Panc1 (cell line): ENCODE measurements around the gene PGPEP1. TPM values are rescaled to one million over a fixed set of nuclear protein-coding genes. Genes with fewer than 3 reads are reported as not detected.

Experiments used
- ATAC-seq: fragments of 200-7000 bp; cut with Tn5 transposase; 2 replicates; pipeline ENCODE4 v1.9.1; 2020; ENCODE audit warnings: mild to moderate bottlenecking, moderate library complexity
- BruUV-seq: library from RNA; stranded (reverse); fragments of 400-500 nt; replicated peaks from 2 replicates; lab custom pipeline; 2021; lab: Mats Ljungman, UMichigan
- CTCF ChIA-PET: fragments of 300-600 bp; sonication (Branson Sonifier 250); formaldehyde crosslinking; loops from one replicate; lab custom pipeline; 2022; ENCODE audit warnings: antibody characterized with exemption; lab: Charles Lee
- POLR2A ChIA-PET: fragments of 300-600 bp; sonication (Branson Sonifier 250); formaldehyde crosslinking; loops from one replicate; lab custom pipeline; 2022; ENCODE audit warnings: antibody characterized with exemption; lab: Charles Lee
- DNase-seq: peaks from one replicate; pipeline ENCODE4 v3.0.0-alpha.2; 2010; ENCODE audit warnings: low read depth, low spot score
- H3K27ac ChIP-seq: 2 replicates; pipeline ENCODE4 v1.5.1; 2011; ENCODE audit warnings: mild to moderate bottlenecking, low read length, inconsistent platforms
- H3K27me3 ChIP-seq: fragments of 200-500 bp; sonication (Bioruptor generic); 2 replicates; pipeline ENCODE4 v1.6.0; 2014; ENCODE audit warnings: low read length, inconsistent platforms; ENCODE audit not compliant: control insufficient read depth, insufficient read depth
- H3K36me3 ChIP-seq: fragments of 200-500 bp; sonication (Bioruptor generic); 2 replicates; pipeline ENCODE4 v1.5.1; 2014; ENCODE audit warnings: inconsistent platforms, mild to moderate bottlenecking, low read length, moderate library complexity; ENCODE audit not compliant: control insufficient read depth, insufficient read depth
- H3K4me1 ChIP-seq: 2 replicates; pipeline ENCODE4 v1.5.1; 2011; ENCODE audit warnings: inconsistent platforms, mild to moderate bottlenecking, low read length, moderate library complexity; ENCODE audit not compliant: control insufficient read depth, insufficient read depth
- H3K4me3 ChIP-seq, 2 experiments: 2 replicates each; pipeline ENCODE4 v1.5.1; 2011 to 2012; ENCODE audit warnings: low read depth in 2 of 2, low read length in 2 of 2, mild to moderate bottlenecking in 2 of 2, inconsistent platforms in 1 of 2, moderate library complexity in 1 of 2
- H3K9me3 ChIP-seq: fragments of 200-500 bp; sonication (Bioruptor generic); 2 replicates; pipeline ENCODE4 v1.5.1; 2014; ENCODE audit warnings: low read depth, mild to moderate bottlenecking, inconsistent platforms, low read length, moderate library complexity; ENCODE audit not compliant: control insufficient read depth, insufficient read depth
- CTCF ChIP-seq: fragments of 450-650 bp; IDR thresholded peaks from 2 replicates; pipeline ENCODE4 v1.5.1; 2017; ENCODE audit warnings: mild to moderate bottlenecking
- POLR2AphosphoS5 ChIP-seq: IDR thresholded peaks from 2 replicates; pipeline ENCODE4 v1.6.1; 2012; ENCODE audit warnings: mild to moderate bottlenecking, low read depth, low read length, moderate library complexity
- REST ChIP-seq, 2 experiments: IDR thresholded peaks; 2 replicates each; pipeline ENCODE4 v1.6.1; 2011 to 2012; ENCODE audit warnings: low read depth in 2 of 2, control low read depth in 1 of 2, low read length in 1 of 2, mild to moderate bottlenecking in 1 of 2, moderate library complexity in 1 of 2; ENCODE audit not compliant: insufficient read depth in 1 of 2
- SIN3A ChIP-seq: IDR thresholded peaks from 2 replicates; pipeline ENCODE4 v1.6.1; 2012; ENCODE audit warnings: low read depth, mild to moderate bottlenecking, low read length, moderate library complexity, borderline replicate concordance; ENCODE audit not compliant: insufficient read depth
- TCF7L2 ChIP-seq: IDR thresholded peaks from 2 replicates; pipeline ENCODE4 v1.6.1; 2011; ENCODE audit warnings: mild to moderate bottlenecking, low read depth, low read length, inconsistent platforms
- in situ Hi-C: cut with HindIII; loops from 2 replicates; pipeline ENCODE4 v1.10.0; 2016; ENCODE audit warnings: low sequenced_read_pairs, low pct_unique_long_range_greater_than_20kb
- intact Hi-C: fragments of 100-400 bp; cut with micrococcal nuclease; formaldehyde crosslinking; loops from one replicate; pipeline ENCODE4 v1.10.0; 2022; ENCODE audit not compliant: unreplicated experiment
- total RNA-seq: library from RNA; stranded (reverse); gene quantifications from one replicate; pipeline ENCODE4 v1.2.1, GENCODE V29; 2021; ENCODE audit not compliant: unreplicated experiment

PGPEP1 gene
- total RNA-seq, 1 experiment from 2014 or later: 36.3 TPM

GRCh38 chr19:18357041-18357440 lies 16.6 kb downstream of the PGPEP1 start:
- CTCF ChIA-PET: interaction anchor here (0.5 kb wide), 1 partner anchor 29 kb away, joined by 3 read pairs; no protein-coding TSS in a partner anchor
- no peak for ATAC-seq
- no TSS peak for BruUV-seq

GRCh38 chr19:18361646-18362045 lies 21.2 kb downstream of the PGPEP1 start:
- TF ChIP-seq CTCF (no peak), TCF7L2 (no peak), POLR2AphosphoS5 (no peak), SIN3A (no peak), REST (IDR thresholded peaks at IDR 0.05; ENCODE audit: insufficient read depth in 1 of 2, low read depth in 2 of 2, low read length in 1 of 2) (no peak)

More at GRCh38 chr19:18357041-18357440, 16.6 kb downstream of the PGPEP1 start:
- TF ChIP-seq POLR2AphosphoS5: no peak
- TF ChIP-seq SIN3A: no peak
- TF ChIP-seq TCF7L2: no peak
- no peak for TF ChIP-seq CTCF
- Histone ChIP-seq H3K4me1 (no peaks in the 10 kb centered on the region), H3K36me3 (no peaks in the 10 kb centered on the region), H3K4me3 (no peak overlapping the region), H3K27ac (peak overlapping the region; percentile 54), H3K27me3 (no peaks in the 10 kb centered on the region), H3K9me3 (no peaks in the 10 kb centered on the region)
- in situ Hi-C loops: no loop called here
- intact Hi-C loops: no loop called here
- POLR2A ChIA-PET: no interaction called here
- DNase-seq: no peak

More at GRCh38 chr19:18361646-18362045, 21.2 kb downstream of the PGPEP1 start:
- Histone ChIP-seq H3K27ac (peak overlapping the region; percentile 83; the same call in 1 of the 2 replicates), H3K9me3 (no peaks in the 10 kb centered on the region), H3K27me3 (no peaks in the 10 kb centered on the region), H3K4me3 (no peak overlapping the region), H3K36me3 (no peaks in the 10 kb centered on the region), H3K4me1 (peaks cover 23% of the 10 kb centered on the region)
- ATAC-seq: no peak
- in situ Hi-C loops: no loop called here
- DNase-seq: no peak
- CTCF ChIA-PET: no interaction called here
- BruUV-seq: no TSS peak
- intact Hi-C loops: no loop called here
- POLR2A ChIA-PET: no interaction called here
